Measurements from ENCODE around the gene KIF21A. TPM values are rescaled to one million over a fixed set of nuclear protein-coding genes. Genes with fewer than 3 reads are reported as not detected.
"Not testable (repeated sequence)": the region's sequence is repeated elsewhere in the genome, so short reads cannot be mapped to it uniquely, and the experiment has no call there.

Gene KIF21A
- total RNA-seq, 2 donors from 2014 or later: 32.3 to 35.3 TPM

DNA sequence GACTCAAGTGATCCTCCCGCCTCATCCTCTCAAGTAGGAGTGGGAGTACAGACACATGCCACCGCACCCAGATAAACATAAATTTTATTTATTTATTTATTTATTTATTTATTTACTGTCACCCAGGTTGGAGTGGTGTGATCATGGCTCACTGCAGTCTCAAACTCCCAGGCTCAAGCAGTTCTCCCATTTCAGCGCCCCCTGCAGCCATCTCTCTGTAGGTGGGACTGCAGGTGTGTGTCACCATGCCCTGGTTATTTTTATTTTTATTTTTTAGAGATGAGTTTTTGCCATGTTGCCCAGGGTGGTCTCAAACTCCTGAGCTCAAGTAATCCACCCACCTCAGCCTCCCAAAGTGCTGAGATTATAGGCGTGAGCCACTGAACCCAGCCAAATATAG lies 33.2 kb upstream of the KIF21A start:
- no peak overlapping the region for H3K27ac ChIP-seq (ENCODE audit: low read depth, low read length)
- H3K4me3 ChIP-seq (ENCODE audit: low read length): no peak overlapping the region
- H3K27me3 ChIP-seq (ENCODE audit: control insufficient read depth, insufficient read depth, low read length, poor library complexity, severe bottlenecking): no peaks in the 10 kb centered on the region
- H3K9me3 ChIP-seq (ENCODE audit: control insufficient read depth, low read length): peaks cover 6% of the 10 kb centered on the region
- Mint-ChIP-seq H3K36me3 (ENCODE audit: low read depth) (peaks cover 2% of the 10 kb centered on the region), H3K4me3 (no peak overlapping the region), H3K9me3 (peaks cover 35% of the 10 kb centered on the region), H3K27me3 (ENCODE audit: insufficient read depth) (no peaks in the 10 kb centered on the region), H3K4me1 (peaks cover 3% of the 10 kb centered on the region), H3K27ac (no peak overlapping the region)
- TF ChIP-seq, protein P1, sequence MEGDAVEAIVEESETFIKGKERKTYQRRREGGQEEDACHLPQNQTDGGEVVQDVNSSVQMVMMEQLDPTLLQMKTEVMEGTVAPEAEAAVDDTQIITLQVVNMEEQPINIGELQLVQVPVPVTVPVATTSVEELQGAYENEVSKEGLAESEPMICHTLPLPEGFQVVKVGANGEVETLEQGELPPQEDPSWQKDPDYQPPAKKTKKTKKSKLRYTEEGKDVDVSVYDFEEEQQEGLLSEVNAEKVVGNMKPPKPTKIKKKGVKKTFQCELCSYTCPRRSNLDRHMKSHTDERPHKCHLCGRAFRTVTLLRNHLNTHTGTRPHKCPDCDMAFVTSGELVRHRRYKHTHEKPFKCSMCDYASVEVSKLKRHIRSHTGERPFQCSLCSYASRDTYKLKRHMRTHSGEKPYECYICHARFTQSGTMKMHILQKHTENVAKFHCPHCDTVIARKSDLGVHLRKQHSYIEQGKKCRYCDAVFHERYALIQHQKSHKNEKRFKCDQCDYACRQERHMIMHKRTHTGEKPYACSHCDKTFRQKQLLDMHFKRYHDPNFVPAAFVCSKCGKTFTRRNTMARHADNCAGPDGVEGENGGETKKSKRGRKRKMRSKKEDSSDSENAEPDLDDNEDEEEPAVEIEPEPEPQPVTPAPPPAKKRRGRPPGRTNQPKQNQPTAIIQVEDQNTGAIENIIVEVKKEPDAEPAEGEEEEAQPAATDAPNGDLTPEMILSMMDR (conservative IDR thresholded peaks at IDR 0.05): no peak
- DNase-seq: no peak
- no peaks in the 10 kb centered on the region for H3K36me3 ChIP-seq (ENCODE audit: control insufficient read depth, insufficient read depth, low read length)
- no peak overlapping the region for H3K9ac ChIP-seq (ENCODE audit: extremely low read depth, low read length, poor library complexity, severe bottlenecking)
- 75 to 97% methylated on average over 1 to 2 of the region's 4 CpGs for WGBS, 2 experiments (ENCODE audit: insufficient coverage in 1 of 2, insufficient read length in 1 of 2)
- H3K4me1 ChIP-seq (ENCODE audit: control insufficient read depth, insufficient read depth, low read length): no peaks in the 10 kb centered on the region

DNA sequence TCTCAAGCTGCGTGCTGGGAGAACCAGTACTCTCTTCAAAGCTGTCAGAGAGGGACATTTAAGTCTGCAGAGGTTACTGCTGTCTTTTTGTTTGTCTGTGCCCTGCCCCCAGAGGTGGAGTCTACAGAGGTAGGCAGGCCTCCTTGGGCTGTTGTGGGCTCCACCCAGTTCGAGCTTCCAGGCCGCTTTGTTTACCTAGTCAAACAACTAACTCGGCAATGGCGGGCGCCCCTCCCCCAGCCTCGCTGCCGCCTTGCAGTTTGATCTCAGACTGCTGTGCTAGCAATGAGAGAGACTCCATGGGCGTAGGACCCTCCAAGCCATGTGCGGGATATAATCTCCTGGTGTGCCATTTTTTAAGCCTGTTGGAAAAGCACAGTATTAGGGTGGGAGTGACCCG lies 32.2 kb upstream of the KIF21A start:
- not testable (repeated sequence) for DNase-seq; H3K27me3 Mint-ChIP-seq (ENCODE audit: insufficient read depth); H3K4me1 ChIP-seq (ENCODE audit: control insufficient read depth, insufficient read depth, low read length); H3K4me3 Mint-ChIP-seq; H3K27me3 ChIP-seq (ENCODE audit: control insufficient read depth, insufficient read depth, low read length, poor library complexity, severe bottlenecking); H3K9ac ChIP-seq (ENCODE audit: extremely low read depth, low read length, poor library complexity, severe bottlenecking); H3K36me3 ChIP-seq (ENCODE audit: control insufficient read depth, insufficient read depth, low read length); H3K36me3 Mint-ChIP-seq (ENCODE audit: low read depth); H3K4me1 Mint-ChIP-seq; H3K9me3 ChIP-seq (ENCODE audit: control insufficient read depth, low read length); H3K4me3 ChIP-seq (ENCODE audit: low read length); H3K27ac Mint-ChIP-seq; H3K27ac ChIP-seq (ENCODE audit: low read depth, low read length)
- peaks cover 37% of the 10 kb centered on the region for H3K9me3 Mint-ChIP-seq
- 92 to 100% methylated on average over 1 to 10 of the region's 11 CpGs for WGBS, 2 experiments (ENCODE audit: insufficient coverage in 1 of 2, insufficient read length in 1 of 2)

DNA sequence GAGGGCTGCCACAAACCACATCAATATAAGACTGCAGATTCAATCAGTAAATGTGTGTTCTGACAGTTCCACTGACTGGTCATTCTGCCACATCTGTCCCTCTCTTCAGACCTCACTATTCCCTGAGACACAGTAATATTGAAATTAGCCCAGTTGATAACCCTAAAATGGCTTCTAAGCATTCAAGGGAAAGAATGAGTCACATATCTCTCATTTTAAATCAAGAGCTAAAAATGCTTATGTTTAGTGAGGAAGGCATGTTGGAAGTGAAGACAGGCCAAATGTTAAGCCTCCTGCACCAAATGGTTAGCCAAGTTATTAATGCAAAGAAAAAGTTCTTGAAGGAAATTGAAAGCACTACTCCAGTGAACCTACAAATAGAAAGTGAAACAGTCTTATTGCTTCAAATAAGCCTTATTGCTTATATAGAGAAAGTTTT lies 24.5 kb upstream of the KIF21A start:
- TF ChIP-seq, protein P1 (conservative IDR thresholded peaks at IDR 0.05): no peak
- peaks cover 15% of the 10 kb centered on the region for H3K9me3 Mint-ChIP-seq

DNA sequence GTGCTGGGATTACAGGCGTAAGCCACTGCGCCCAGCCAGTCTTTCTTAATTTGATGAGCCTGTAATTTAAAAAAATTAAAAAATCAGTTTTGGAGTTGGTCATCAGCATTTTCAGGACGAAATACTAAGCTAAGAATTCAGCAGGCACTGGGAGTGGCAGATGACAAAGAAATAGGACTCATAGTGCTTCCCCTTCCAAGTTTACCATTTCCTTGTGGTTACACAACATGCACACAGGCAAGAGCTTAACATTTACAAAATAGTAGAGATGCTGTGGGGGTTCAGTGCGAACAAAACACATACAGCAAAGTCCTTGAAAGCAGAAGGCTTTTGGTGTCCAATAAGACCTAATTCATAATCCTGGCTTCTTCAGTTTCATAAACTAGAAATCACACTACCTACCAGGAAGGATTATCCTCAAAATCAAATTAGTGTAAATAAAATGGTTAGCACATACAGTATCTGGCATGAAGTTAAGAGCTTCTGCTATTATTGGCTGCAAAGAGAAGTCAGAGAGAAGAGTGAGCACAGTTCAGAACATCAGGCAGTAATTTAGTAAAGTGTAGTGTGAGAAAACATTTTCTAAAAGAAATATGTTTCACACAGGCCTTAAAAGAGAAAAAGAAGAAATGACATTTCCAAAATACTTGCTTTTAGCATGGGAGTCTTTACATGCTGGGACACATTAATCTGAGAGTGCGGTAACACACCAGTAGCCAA lies 22.2 kb upstream of the KIF21A start:
- 89 to 96% methylated on average over 3 to 5 of the region's 5 CpGs for WGBS, 2 experiments (ENCODE audit: insufficient coverage in 1 of 2, insufficient read length in 1 of 2)

More for the DNA sequence above, 24.5 kb upstream of the KIF21A start:
- Mint-ChIP-seq H3K4me3 (no peak overlapping the region), H3K27me3 (ENCODE audit: insufficient read depth) (no peaks in the 10 kb centered on the region), H3K36me3 (ENCODE audit: low read depth) (no peaks in the 10 kb centered on the region), H3K27ac (no peak overlapping the region), H3K4me1 (no peaks in the 10 kb centered on the region)
- Histone ChIP-seq H3K9me3 (ENCODE audit: control insufficient read depth, low read length) (no peaks in the 10 kb centered on the region), H3K9ac (ENCODE audit: extremely low read depth, low read length, poor library complexity, severe bottlenecking) (no peak overlapping the region), H3K36me3 (ENCODE audit: control insufficient read depth, insufficient read depth, low read length) (no peaks in the 10 kb centered on the region), H3K27me3 (ENCODE audit: control insufficient read depth, insufficient read depth, low read length, poor library complexity, severe bottlenecking) (no peaks in the 10 kb centered on the region), H3K4me3 (ENCODE audit: low read length) (no peak overlapping the region), H3K4me1 (ENCODE audit: control insufficient read depth, insufficient read depth, low read length) (no peaks in the 10 kb centered on the region), H3K27ac (ENCODE audit: low read depth, low read length) (no peak overlapping the region)
- no peak for DNase-seq

More for the DNA sequence above, 22.2 kb upstream of the KIF21A start:
- Mint-ChIP-seq H3K27ac (no peak overlapping the region), H3K9me3 (peaks cover 7% of the 10 kb centered on the region), H3K36me3 (ENCODE audit: low read depth) (no peaks in the 10 kb centered on the region), H3K27me3 (ENCODE audit: insufficient read depth) (no peaks in the 10 kb centered on the region), H3K4me1 (no peaks in the 10 kb centered on the region), H3K4me3 (no peak overlapping the region)
- DNase-seq: no peak
- no peaks in the 10 kb centered on the region for H3K36me3 ChIP-seq (ENCODE audit: control insufficient read depth, insufficient read depth, low read length)
- H3K4me3 ChIP-seq (ENCODE audit: low read length): no peak overlapping the region
- no peak overlapping the region for H3K27ac ChIP-seq (ENCODE audit: low read depth, low read length)
- no peaks in the 10 kb centered on the region for H3K27me3 ChIP-seq (ENCODE audit: control insufficient read depth, insufficient read depth, low read length, poor library complexity, severe bottlenecking)
- no peak overlapping the region for H3K9ac ChIP-seq (ENCODE audit: extremely low read depth, low read length, poor library complexity, severe bottlenecking)
- TF ChIP-seq, protein P1 (conservative IDR thresholded peaks at IDR 0.05): no peak
- H3K9me3 ChIP-seq (ENCODE audit: control insufficient read depth, low read length): no peaks in the 10 kb centered on the region
- H3K4me1 ChIP-seq (ENCODE audit: control insufficient read depth, insufficient read depth, low read length): no peaks in the 10 kb centered on the region
